SKM-1 (cell line): ENCODE results near the gene DTD1.
"Not testable (repeated sequence)": the region's sequence is repeated elsewhere in the genome, so short reads cannot be mapped to it uniquely, and the experiment has no call there.

Experiments used
- DNase-seq: peaks from one replicate; lab custom pipeline; 2025; ENCODE audit not compliant: unreplicated experiment; lab: John Stamatoyannopoulos, UW

DTD1 gene

GRCh38 chr20:18787046-18787445 is 199.2 kb downstream of the DTD1 start:
- not testable (repeated sequence) for DNase-seq

GRCh38 chr20:18788021-18788420 is 200.2 kb downstream of the DTD1 start:
- DNase-seq, result no peak

GRCh38 chr20:18790787-18791186 is 202.9 kb downstream of the DTD1 start:
- no peak for DNase-seq

- peak; percentile 30 for DNase-seq
These were observed 206.0 kb downstream of the DTD1 start for GRCh38 chr20:18793625-18794427.

- DNase-seq, result no peak
These were observed 206.6 kb downstream of the DTD1 start for GRCh38 chr20:18794428-18794787.

GRCh38 chr20:18795366-18795765 is 207.5 kb downstream of the DTD1 start:
- DNase-seq, result no peak

GRCh38 chr20:18796282-18796833 is 208.5 kb downstream of the DTD1 start:
- no peak for DNase-seq

- no peak for DNase-seq
These were observed 213.7 kb downstream of the DTD1 start for GRCh38 chr20:18801516-18801915.

- no peak for DNase-seq
These were observed 214.3 kb downstream of the DTD1 start for GRCh38 chr20:18802012-18802634.

GRCh38 chr20:18805881-18806280 is 218.0 kb downstream of the DTD1 start:
- no peak for DNase-seq

- DNase-seq, result no peak
These were observed 220.9 kb downstream of the DTD1 start for GRCh38 chr20:18808712-18809111.

GRCh38 chr20:18811186-18811585 is 223.3 kb downstream of the DTD1 start:
- no peak for DNase-seq

- DNase-seq, result no peak
These were observed 224.1 kb downstream of the DTD1 start for GRCh38 chr20:18811904-18812303.

- DNase-seq, result no peak
These were observed 225.6 kb downstream of the DTD1 start, which contains the start of gene SCP2D1 for GRCh38 chr20:18813483-18813882. Gene SCP2D1, plus strand, starts transcription at chr20:18813783. Its CDS starts 33 bp downstream, at chr20:18813816.

- no peak for DNase-seq
These were observed 227.5 kb downstream of the DTD1 start for GRCh38 chr20:18815194-18815942.
